ENCODE data around the gene AKR1B1.

The AKR1B1 gene

GRCh38 chr7:134407311-134407710 lies 51.6 kb downstream of the AKR1B1 start:
- no peak for DNase-seq

- no peak for DNase-seq
Measured at GRCh38 chr7:134406431-134406830, 52.5 kb downstream of the AKR1B1 start.

- DNase-seq = no peak
Measured at GRCh38 chr7:134405299-134405698, 53.6 kb downstream of the AKR1B1 start.

- DNase-seq = no peak
Measured at GRCh38 chr7:134403062-134403461, 55.8 kb downstream of the AKR1B1 start.

- no peak for DNase-seq
Measured at GRCh38 chr7:134400859-134401258, 58.0 kb downstream of the AKR1B1 start.

GRCh38 chr7:134396031-134396430 lies 62.9 kb downstream of the AKR1B1 start:
- no peak for DNase-seq

- no peak for DNase-seq
Measured at GRCh38 chr7:134395604-134396003, 63.3 kb downstream of the AKR1B1 start.

- no peak for DNase-seq
Measured at GRCh38 chr7:134394056-134394455, 64.8 kb downstream of the AKR1B1 start.

Measured in activated CD4-positive, CD25-positive, alpha-beta regulatory T cell treated with anti-CD3 and anti-CD28 coated beads, Interleukin-2, amount 50 U/mL, for 72 hours (primary cell).